ENCODE data around the gene PIK3R5. TPM values are rescaled to one million over a fixed set of nuclear protein-coding genes. Genes with fewer than 3 reads are reported as not detected.

The PIK3R5 gene
- total RNA-seq, 1 donor from 2014 or later: 42.0 TPM

DNA sequence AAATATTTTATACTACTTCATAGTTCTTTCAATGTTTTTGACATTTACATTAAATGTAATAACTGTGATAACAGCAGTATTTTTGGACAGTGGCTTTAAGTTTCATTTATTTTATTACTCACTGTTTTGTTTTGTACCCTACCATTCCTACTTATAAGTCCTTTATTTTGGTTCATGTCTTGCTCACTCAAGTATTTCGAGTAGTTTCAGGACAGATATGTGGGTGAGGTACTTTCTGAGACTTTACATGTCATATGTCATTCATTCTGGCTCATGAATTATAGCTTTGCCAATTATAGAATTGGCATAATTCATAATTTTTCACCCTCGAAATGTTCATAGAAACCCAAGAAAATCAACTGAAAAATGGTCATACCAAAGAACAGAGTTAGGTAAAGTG is 44.4 kb downstream of the PIK3R5 start:
- Histone ChIP-seq H3K27me3 (no peaks in the 10 kb centered on the region), H3K36me3 (no peaks in the 10 kb centered on the region), H3K27ac (no peak overlapping the region), H3K9me3 (peaks cover 0 to 8% of the 10 kb centered on the region in 2 donors), H3K4me3 (no peak overlapping the region), H3K4me1 (no peaks in the 10 kb centered on the region)
- no peak for TF ChIP-seq CTCF (IDR thresholded peaks at IDR 0.05)
- DNase-seq (ENCODE audit: low spot score in 2 of 2): no peak
- intact Hi-C loops (cut with DNase I): no loop called here

DNA sequence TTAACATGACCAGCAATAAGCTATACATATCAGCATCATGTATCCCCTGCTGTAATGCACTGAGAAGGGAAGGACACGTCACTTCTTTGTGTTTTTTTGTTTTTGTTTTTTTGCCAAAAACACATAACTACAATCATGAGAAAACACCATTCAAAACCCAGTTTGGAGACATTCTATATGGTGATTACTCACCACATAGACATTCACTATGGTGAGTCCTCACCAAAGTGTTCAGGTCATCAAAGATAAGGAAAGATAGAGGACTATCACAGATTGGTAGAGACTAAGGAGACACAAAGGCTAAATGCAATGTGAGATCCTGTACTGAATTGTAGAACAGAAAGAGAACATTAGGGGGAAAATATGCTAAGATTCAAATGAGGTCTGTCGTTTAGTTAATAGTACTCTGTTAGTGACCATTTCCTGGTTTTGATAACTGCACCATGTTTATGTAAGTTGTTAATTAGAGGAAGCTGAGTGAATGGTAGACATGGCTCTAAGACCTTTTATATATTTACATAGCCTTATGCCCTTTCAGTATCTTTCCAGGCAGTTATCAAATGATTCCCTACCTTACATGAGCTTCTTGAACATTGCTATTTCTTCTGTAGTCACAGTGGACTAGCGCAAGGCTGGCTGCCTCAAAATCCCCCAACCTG is 46.6 kb downstream of the PIK3R5 start:
- intact Hi-C loops (cut with DNase I): no loop called here
- Histone ChIP-seq H3K27me3 (no peaks in the 10 kb centered on the region), H3K27ac (no peak overlapping the region), H3K4me3 (no peak overlapping the region), H3K9me3 (peaks cover 0 to 8% of the 10 kb centered on the region in 2 donors), H3K4me1 (no peaks in the 10 kb centered on the region), H3K36me3 (no peaks in the 10 kb centered on the region)
- TF ChIP-seq CTCF (IDR thresholded peaks at IDR 0.05): no peak
- DNase-seq (ENCODE audit: low spot score in 2 of 2): no peak

DNA sequence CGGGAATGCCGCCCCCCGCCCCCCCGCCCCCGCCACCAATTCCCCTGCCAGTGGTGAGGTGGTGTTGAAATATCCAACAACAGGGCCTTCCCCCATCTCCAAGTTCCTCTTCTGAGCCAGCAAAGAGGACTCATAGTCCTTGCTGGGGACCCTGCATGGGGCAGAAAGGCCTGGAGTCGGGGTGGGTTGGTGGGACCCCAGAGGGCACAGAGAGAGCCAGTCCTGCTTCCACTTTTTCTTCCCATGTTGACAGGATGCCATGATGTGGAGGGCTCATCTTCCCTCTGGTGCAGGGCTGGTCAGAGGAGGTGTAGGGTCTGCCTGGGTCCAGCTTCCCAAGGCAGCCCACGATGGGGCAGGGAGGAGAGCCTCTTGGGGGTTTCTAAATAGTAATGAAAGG is 49.0 kb downstream of the PIK3R5 start:
- H3K4me3 ChIP-seq: no peak overlapping the region
- intact Hi-C loops (cut with DNase I): no loop called here
- H3K9me3 ChIP-seq: peaks cover 0 to 8% of the 10 kb centered on the region in 2 donors
- peak overlapping the region in 1 of 2 donors; percentile 48 for H3K27ac ChIP-seq
- DNase-seq (ENCODE audit: low spot score in 2 of 2): peak in 1 of 2 donors; percentile 61
- TF ChIP-seq CTCF (IDR thresholded peaks at IDR 0.05): no peak
- H3K36me3 ChIP-seq: no peaks in the 10 kb centered on the region
- H3K27me3 ChIP-seq: no peaks in the 10 kb centered on the region
- no peaks in the 10 kb centered on the region for H3K4me1 ChIP-seq

- TF ChIP-seq CTCF (IDR thresholded peaks at IDR 0.05): no peak
These were observed 51.0 kb downstream of the PIK3R5 start for GRCh38 chr17:8914554-8914953.

GRCh38 chr17:8913879-8914278 is 51.6 kb downstream of the PIK3R5 start:
- intact Hi-C loops (cut with DNase I): no loop called here
- Histone ChIP-seq H3K27me3 (no peaks in the 10 kb centered on the region), H3K4me3 (no peak overlapping the region), H3K9me3 (peaks cover 0 to 8% of the 10 kb centered on the region in 2 donors), H3K4me1 (no peaks in the 10 kb centered on the region), H3K27ac (no peak overlapping the region), H3K36me3 (no peaks in the 10 kb centered on the region)
- no peak for TF ChIP-seq CTCF (IDR thresholded peaks at IDR 0.05)
- DNase-seq (ENCODE audit: low spot score in 2 of 2): peak in 1 of 2 donors; percentile 41

More at GRCh38 chr17:8914554-8914953, 51.0 kb downstream of the PIK3R5 start:
- Histone ChIP-seq H3K36me3 (no peaks in the 10 kb centered on the region), H3K27ac (no peak overlapping the region), H3K9me3 (peaks cover 0 to 8% of the 10 kb centered on the region in 2 donors), H3K4me3 (no peak overlapping the region), H3K27me3 (no peaks in the 10 kb centered on the region), H3K4me1 (no peaks in the 10 kb centered on the region)
- intact Hi-C loops (cut with DNase I): no loop called here
- DNase-seq (ENCODE audit: low spot score in 2 of 2): no peak

Data from ascending aorta (tissue), 2 donors.